ENCODE measurements around the gene RAB3B. TPM values are rescaled to one million over a fixed set of nuclear protein-coding genes. Genes with fewer than 3 reads are reported as not detected.
"Not testable (repeated sequence)": the region's sequence is repeated elsewhere in the genome, so short reads cannot be mapped to it uniquely, and the experiment has no call there.

The RAB3B gene
- total RNA-seq, 1 donor from 2014 or later: not detected

DNA sequence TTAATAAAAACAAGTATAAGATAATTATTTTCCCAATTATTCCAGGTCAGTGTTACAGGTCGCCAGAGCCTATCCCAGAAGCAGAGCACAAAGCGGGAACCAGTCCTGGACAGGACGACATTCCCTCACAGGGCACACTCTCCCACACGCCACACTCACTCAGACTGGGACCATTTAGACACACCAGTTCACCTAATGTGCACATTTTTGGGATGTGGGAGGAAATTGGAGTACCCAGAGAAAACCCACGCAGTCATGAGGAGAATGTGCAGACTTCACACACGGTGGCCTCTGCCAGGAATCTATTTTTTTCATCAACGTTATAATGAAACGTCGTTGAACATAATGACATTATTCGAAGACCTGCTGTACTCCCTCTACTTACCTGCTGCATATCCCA lies 91.5 kb downstream of the RAB3B start:
- intact Hi-C loops (cut with DNase I): loop anchor here (5.0 kb wide), 1 partner anchor 98 kb away; no protein-coding TSS in a partner anchor
- ATAC-seq (ENCODE audit: poor library complexity): no peak
- DNase-seq: no peak

- ATAC-seq (ENCODE audit: poor library complexity) (no peak), DNase-seq (no peak)
- intact Hi-C loops (cut with DNase I): loop anchor here (5.0 kb wide), 1 partner anchor 99 kb away; no protein-coding TSS in a partner anchor
These were observed 92.3 kb downstream of the RAB3B start for GRCh38 chr1:51898090-51898734.

- intact Hi-C loops (cut with DNase I): loop anchor here (5.0 kb wide), 1 partner anchor 100 kb away; no protein-coding TSS in a partner anchor
- DNase-seq: no peak
- no peak for ATAC-seq (ENCODE audit: poor library complexity)
These were observed 92.8 kb downstream of the RAB3B start for GRCh38 chr1:51897699-51898031.

DNA sequence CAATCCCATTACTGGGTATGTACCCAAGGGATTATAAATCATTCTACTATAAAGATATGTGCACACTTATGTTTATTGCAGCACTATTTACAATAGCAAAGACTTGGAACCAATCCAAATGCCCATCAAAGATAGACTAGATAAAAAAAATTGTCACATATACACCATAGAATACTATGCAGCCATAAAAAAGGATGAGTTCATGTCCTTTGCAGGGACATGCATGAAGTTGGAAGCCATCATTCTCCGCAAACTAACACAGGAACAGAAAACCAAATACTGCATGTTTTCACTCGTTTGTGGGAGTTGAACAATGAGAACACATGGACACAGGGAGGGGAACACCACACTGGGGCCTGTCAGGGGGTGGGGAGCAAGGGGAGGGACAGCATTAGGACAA lies 95.8 kb downstream of the RAB3B start:
- intact Hi-C loops (cut with DNase I): loop anchor here (5.0 kb wide), 1 partner anchor 103 kb away; no protein-coding TSS in a partner anchor
- not testable (repeated sequence) for ATAC-seq (ENCODE audit: poor library complexity); DNase-seq

DNA sequence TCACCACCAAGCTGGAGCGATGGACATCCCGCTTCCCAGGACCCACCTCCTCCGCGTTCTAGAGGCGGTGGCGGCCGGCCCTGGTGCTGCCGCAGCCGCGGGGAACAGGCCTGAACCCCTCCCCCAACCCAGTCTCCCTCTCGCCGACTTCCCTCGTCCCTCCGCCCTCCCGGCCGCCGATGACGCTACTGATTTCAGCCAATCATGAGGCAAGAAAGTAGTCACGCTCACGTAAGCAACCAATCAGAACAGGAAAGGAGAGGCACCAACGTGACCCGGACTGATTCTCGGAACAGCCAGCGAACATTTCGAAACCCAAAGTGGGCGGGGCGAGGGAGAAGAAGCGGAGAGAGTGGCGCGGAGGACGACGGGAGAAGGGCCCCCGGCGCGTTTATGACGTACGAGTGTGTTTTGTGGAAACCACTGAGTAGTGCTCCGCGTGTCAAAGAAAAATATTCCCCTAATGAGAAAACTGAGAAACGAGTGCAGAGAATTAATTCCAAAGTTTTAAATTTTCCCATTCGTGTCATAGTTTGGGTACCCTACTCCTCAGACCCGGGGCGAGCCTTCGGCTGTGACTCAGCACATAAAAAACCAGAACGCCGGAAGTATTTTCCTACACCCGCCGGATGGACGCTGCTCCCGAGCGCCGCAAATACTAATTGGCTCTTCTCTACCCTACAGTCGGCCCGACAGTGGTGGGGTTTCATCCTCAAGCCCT lies 111.7 kb downstream of the RAB3B start, which contains the start of gene NRDC:
Gene NRDC (minus strand): TSS at position 112 of the 721 bp plus-strand sequence. CDS start 112 bp downstream, outside the sequence.
- peak; percentile 100 for DNase-seq
- intact Hi-C loops (cut with DNase I): no loop called here
- peak; percentile 98 for ATAC-seq (ENCODE audit: poor library complexity)

DNA sequence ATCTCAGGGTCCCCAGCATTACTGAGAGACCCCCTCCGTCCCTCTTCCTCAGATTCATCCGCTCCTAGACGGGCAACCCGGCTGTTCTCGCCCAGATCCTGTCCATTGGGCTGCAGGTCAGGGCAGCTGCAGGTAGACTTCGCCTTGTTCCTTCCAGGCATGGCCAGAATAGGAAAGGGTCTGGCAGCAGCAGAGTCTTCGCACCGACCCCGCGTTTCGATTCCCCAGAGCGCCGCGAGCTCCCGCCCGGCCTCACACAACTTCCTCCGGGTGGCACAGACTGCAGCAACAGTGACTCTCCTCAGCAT lies 112.2 kb downstream of the RAB3B start:
- ATAC-seq (ENCODE audit: poor library complexity) (no peak), DNase-seq (no peak)
- intact Hi-C loops (cut with DNase I): no loop called here

GRCh38 chr1:51877434-51878307 lies 112.8 kb downstream of the RAB3B start:
- DNase-seq (no peak), ATAC-seq (ENCODE audit: poor library complexity) (peak; percentile 2)
- intact Hi-C loops (cut with DNase I): no loop called here

DNA sequence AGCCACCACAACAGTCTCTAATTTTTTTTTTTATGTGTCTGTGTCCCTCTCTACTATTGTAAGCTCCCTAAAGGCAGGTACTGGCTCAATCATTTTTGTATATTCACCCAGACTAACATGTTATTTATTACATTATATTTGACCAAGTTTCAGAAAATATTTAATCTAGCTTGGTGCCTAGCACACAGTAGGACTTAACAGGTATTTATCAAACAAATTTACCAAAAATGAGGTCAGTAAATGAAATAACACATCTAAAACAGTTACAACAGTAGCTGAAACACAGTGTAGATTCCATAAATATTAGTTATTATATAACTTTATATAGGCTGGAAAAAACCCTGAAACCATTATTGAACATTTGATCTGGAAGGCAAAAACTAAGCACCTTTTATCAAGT lies 114.7 kb downstream of the RAB3B start:
- intact Hi-C loops (cut with DNase I): no loop called here
- DNase-seq (no peak), ATAC-seq (ENCODE audit: poor library complexity) (no peak)

DNA sequence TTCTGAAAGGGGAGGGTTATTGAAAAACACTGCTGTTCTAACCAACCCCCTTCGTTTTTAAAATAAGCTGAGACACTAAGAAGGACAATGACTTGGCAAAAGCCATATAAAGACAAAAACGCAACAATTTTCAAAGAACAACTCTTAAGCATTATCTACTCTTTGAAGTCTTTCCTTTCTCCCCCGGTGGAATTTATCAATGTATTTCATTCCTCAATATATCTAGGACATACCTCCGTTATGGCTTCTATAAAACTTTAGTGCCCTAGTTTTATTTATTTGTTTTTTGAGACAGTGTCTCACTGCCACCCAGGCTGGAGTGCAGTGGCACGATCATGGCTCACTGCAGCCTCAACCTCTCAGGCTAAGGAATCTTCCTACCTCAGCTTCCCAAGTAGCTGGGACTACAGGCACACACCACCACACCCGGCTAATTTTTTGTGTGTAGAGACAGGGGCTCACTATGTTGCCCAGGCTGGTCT lies 115.2 kb downstream of the RAB3B start:
- ATAC-seq (ENCODE audit: poor library complexity) (no peak), DNase-seq (no peak)
- intact Hi-C loops (cut with DNase I): no loop called here

- DNase-seq; intact Hi-C loops (cut with DNase I); ATAC-seq (ENCODE audit: poor library complexity): not testable (repeated sequence)
These were observed 117.2 kb downstream of the RAB3B start for GRCh38 chr1:51873270-51873669.

- DNase-seq (no peak), ATAC-seq (ENCODE audit: poor library complexity) (no peak)
- intact Hi-C loops (cut with DNase I): no loop called here
These were observed 119.0 kb downstream of the RAB3B start for GRCh38 chr1:51871351-51871975.

GRCh38 chr1:51870603-51871350 lies 119.7 kb downstream of the RAB3B start:
- no peak for DNase-seq
- ATAC-seq (ENCODE audit: poor library complexity): no peak
- intact Hi-C loops (cut with DNase I): no loop called here

DNA sequence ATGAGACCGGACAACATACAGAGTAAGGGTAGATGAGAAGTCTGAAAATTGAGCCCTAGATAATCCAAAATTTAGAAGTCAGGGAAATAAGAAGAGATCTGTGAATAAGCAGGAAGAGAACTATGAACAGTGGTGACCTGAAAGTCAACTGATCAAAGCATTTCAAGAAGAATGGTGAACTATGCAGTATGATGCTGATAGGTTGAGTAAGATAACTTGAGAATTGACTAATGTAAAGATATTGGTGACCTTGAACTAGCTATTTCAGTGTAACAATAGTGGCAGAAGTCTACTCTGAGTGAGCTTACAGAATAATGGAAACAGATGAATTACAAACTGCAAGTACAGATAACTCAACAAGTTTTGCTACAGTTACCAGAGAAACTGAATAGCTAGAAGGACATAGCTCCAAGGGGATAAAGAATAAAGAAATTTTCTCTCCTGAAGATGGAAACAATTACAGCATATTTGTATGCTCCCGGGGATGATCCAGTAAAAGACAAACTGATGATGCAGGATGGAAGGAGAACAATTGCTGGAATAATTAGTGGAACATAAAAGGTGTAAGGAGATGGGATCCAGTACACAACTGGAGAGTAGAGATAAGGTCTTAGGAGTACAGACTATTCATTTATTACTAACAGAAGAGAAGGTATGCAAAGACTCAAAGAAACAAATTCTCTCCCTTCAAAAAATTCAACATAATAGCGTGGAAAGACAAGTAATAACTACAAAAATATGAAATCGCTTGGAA lies 122.8 kb downstream of the RAB3B start:
- intact Hi-C loops (cut with DNase I): no loop called here
- no peak for ATAC-seq (ENCODE audit: poor library complexity)
- DNase-seq: no peak

GRCh38 chr1:51863384-51863783 lies 127.1 kb downstream of the RAB3B start:
- DNase-seq (no peak), ATAC-seq (ENCODE audit: poor library complexity) (no peak)
- intact Hi-C loops (cut with DNase I): no loop called here

GRCh38 chr1:51861669-51862068 lies 128.8 kb downstream of the RAB3B start:
- intact Hi-C loops (cut with DNase I): no loop called here
- DNase-seq: no peak
- no peak for ATAC-seq (ENCODE audit: poor library complexity)

- DNase-seq (no peak), ATAC-seq (ENCODE audit: poor library complexity) (no peak)
- intact Hi-C loops (cut with DNase I): no loop called here
These were observed 130.8 kb downstream of the RAB3B start for GRCh38 chr1:51859735-51860134.

DNA sequence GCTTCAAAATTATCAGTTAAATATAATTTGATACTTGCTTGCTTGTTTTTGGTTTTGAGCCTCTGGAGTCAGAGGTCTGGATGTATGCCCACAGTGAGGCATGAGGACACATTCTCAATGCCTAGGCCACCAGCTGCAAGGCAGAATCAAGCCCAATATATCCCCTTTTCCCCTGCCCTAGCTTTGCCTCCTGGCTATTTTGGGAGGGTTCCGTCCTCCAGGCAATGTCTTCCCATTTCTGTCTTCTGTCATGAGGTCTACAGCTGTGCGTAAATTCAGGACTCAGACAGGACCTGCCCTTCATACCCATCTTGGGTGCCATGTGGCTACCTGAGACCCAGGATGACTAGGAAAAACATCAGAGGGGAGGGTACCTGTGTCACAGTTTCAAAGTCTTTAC lies 131.2 kb downstream of the RAB3B start:
- ATAC-seq (ENCODE audit: poor library complexity) (no peak), DNase-seq (no peak)
- intact Hi-C loops (cut with DNase I): no loop called here

GRCh38 chr1:51858892-51859291 lies 131.6 kb downstream of the RAB3B start:
- DNase-seq: no peak
- intact Hi-C loops (cut with DNase I): no loop called here

More at GRCh38 chr1:51858892-51859291, 131.6 kb downstream of the RAB3B start:
- no peak for ATAC-seq (ENCODE audit: poor library complexity)
